Sigmoid colon (tissue), 3 donors: ENCODE measurements around the gene SLC39A11.

Experiments
- CTCF ChIP-seq, 4 experiments: fragments of 450-650 bp in 3 of 4; fragments of 200-600 bp in 1 of 4; IDR thresholded peaks; one replicate each; pipeline ENCODE4 v1.5.1; 2016 to 2019; ENCODE audit warnings: antibody characterized with exemption in 4 of 4, mild to moderate bottlenecking in 3 of 4, moderate library complexity in 2 of 4
- POLR2A ChIP-seq, 2 donors: fragments of 450-650 bp; IDR thresholded peaks; one replicate each; pipeline ENCODE4 v1.6.1; 2016; ENCODE audit warnings: antibody characterized with exemption in 2 of 2, mild to moderate bottlenecking in 2 of 2, moderate library complexity in 2 of 2

- no peak for TF ChIP-seq POLR2A (IDR thresholded peaks at IDR 0.05)
- TF ChIP-seq CTCF (IDR thresholded peaks at IDR 0.05), result no peak
Observed at GRCh38 chr17:72900654-72900971, 191.9 kb downstream of the SLC39A11 start.
